ENCODE data around the gene IGFBP5.

- TF ChIP-seq CTCF (IDR thresholded peaks at IDR 0.05 in 4 of 5, conservative IDR thresholded peaks at IDR 0.05 in 1 of 5) (no peak), POLR2A (IDR thresholded peaks at IDR 0.05) (no peak)
These were observed 60.2 kb downstream of the IGFBP5 start for GRCh38 chr2:216635171-216635570.
